ENCODE data around the gene CBL.

The CBL gene

GRCh38 chr11:119340335-119341221 lies 134.4 kb downstream of the CBL start, which contains the start of gene C1QTNF5:
TSS of gene C1QTNF5 (minus strand) at chr11:119340883. CDS start at chr11:119340397, 486 bp downstream.
- no peak for DNase-seq (ENCODE audit: low spot score)
- in situ Hi-C loops (cut with MboI; ENCODE audit: low sequenced_read_pairs, unreplicated experiment), result no loop called here
- TF ChIP-seq CTCF (IDR thresholded peaks at IDR 0.05; ENCODE audit: borderline replicate concordance, control extremely low read depth, extremely low read depth, insufficient read depth, missing control alignments), result no peak

GRCh38 chr11:119341222-119342022 lies 135.3 kb downstream of the CBL start:
- DNase-seq (ENCODE audit: low spot score), result no peak
- no peak for TF ChIP-seq CTCF (IDR thresholded peaks at IDR 0.05; ENCODE audit: borderline replicate concordance, control extremely low read depth, extremely low read depth, insufficient read depth, missing control alignments)
- in situ Hi-C loops (cut with MboI; ENCODE audit: low sequenced_read_pairs, unreplicated experiment), result no loop called here

- DNase-seq (ENCODE audit: low spot score), result no peak
- no peak for TF ChIP-seq CTCF (IDR thresholded peaks at IDR 0.05; ENCODE audit: borderline replicate concordance, control extremely low read depth, extremely low read depth, insufficient read depth, missing control alignments)
- in situ Hi-C loops (cut with MboI; ENCODE audit: low sequenced_read_pairs, unreplicated experiment), result no loop called here
These were observed 135.8 kb downstream of the CBL start for GRCh38 chr11:119342023-119342300.

GRCh38 chr11:119342362-119343130 lies 136.4 kb downstream of the CBL start:
- no peak for TF ChIP-seq CTCF (IDR thresholded peaks at IDR 0.05; ENCODE audit: borderline replicate concordance, control extremely low read depth, extremely low read depth, insufficient read depth, missing control alignments)
- in situ Hi-C loops (cut with MboI; ENCODE audit: low sequenced_read_pairs, unreplicated experiment), result no loop called here
- no peak for DNase-seq (ENCODE audit: low spot score)

GRCh38 chr11:119343726-119344125 lies 137.6 kb downstream of the CBL start:
- in situ Hi-C loops (cut with MboI; ENCODE audit: low sequenced_read_pairs, unreplicated experiment), result no loop called here
- no peak for TF ChIP-seq CTCF (IDR thresholded peaks at IDR 0.05; ENCODE audit: borderline replicate concordance, control extremely low read depth, extremely low read depth, insufficient read depth, missing control alignments)
- no peak for DNase-seq (ENCODE audit: low spot score)
